HCT116 (cell line): ENCODE results near the gene OSBPL10. TPM values are rescaled to one million over a fixed set of nuclear protein-coding genes. Genes with fewer than 3 reads are reported as not detected.

ENCODE experiments used
- ATAC-seq: fragments of 200-7000 bp; cut with Tn5 transposase; 2 replicates; pipeline ENCODE4 v1.9.1; 2020; ENCODE audit warnings: mild to moderate bottlenecking, moderate library complexity
- BruUV-seq: library from RNA; stranded (reverse); fragments of 400-500 nt; replicated peaks from 2 replicates; lab custom pipeline; 2021; lab: Mats Ljungman, UMichigan
- CTCF ChIA-PET: fragments of 300-600 bp; sonication (Branson Sonifier 250); formaldehyde crosslinking; loops from one replicate; lab custom pipeline; 2021; ENCODE audit warnings: antibody characterized with exemption; lab: Charles Lee
- POLR2A ChIA-PET: fragments of 300-600, 350-600 bp; sonication (Branson Sonifier 250); formaldehyde crosslinking; loops from one replicate; lab custom pipeline; 2021; ENCODE audit warnings: antibody characterized with exemption; lab: Charles Lee
- RAD21 ChIA-PET, 2 experiments: fragments of 300-600 bp; sonication (Branson Sonifier 250); formaldehyde crosslinking; loops; one replicate each; lab custom pipeline; 2023; ENCODE audit warnings: low total read pairs in 2 of 2; ENCODE audit not compliant: uncharacterized antibody in 2 of 2, unreplicated experiment in 2 of 2, low non-redundant PET in 1 of 2; lab: Charles Lee
- DNase-seq: peaks from one replicate; pipeline ENCODE4 v3.0.0-alpha.2; 2010; ENCODE audit warnings: low read depth, low spot score
- H2AFZ ChIP-seq: fragments of 200-600 bp; shearing (Covaris generic), sonication (generic); 2 replicates; pipeline ENCODE4 v1.6.1; 2017; ENCODE audit warnings: low read depth, mixed run types, mixed read lengths, antibody characterized with exemption, low read length; ENCODE audit not compliant: poor library complexity, severe bottlenecking
- H3K27ac ChIP-seq: 2 replicates; pipeline ENCODE4 v1.5.1; 2012; ENCODE audit warnings: low read depth, low read length
- H3K27me3 ChIP-seq: fragments of 200-600 bp; sonication (generic); 2 replicates; pipeline ENCODE4 v1.6.1; 2016; ENCODE audit warnings: mixed run types, low read length, mixed read lengths; ENCODE audit not compliant: insufficient read depth
- H3K36me3 ChIP-seq, 2 experiments: fragments of 200-500 bp in 1 of 2; fragments of 200-600 bp in 1 of 2; sonication (Bioruptor generic) in 1 of 2; sonication (generic) in 1 of 2; 2 replicates each; pipeline versions ENCODE4 v1.5.1 to v1.6.1; 2014 to 2016; ENCODE audit warnings: low read length in 2 of 2, inconsistent platforms in 1 of 2, mixed read lengths in 1 of 2, mixed run types in 1 of 2; ENCODE audit not compliant: insufficient read depth in 2 of 2, control insufficient read depth in 1 of 2
- H3K4me1 ChIP-seq, 2 experiments: fragments of 200-600 bp in 1 of 2; sonication (generic) in 1 of 2; 2 replicates each; pipeline versions ENCODE4 v1.5.1 to v1.6.1; 2012 to 2017; ENCODE audit warnings: low read length in 2 of 2, inconsistent platforms in 1 of 2, mild to moderate bottlenecking in 1 of 2, mixed read lengths in 1 of 2, mixed run types in 1 of 2, moderate library complexity in 1 of 2; ENCODE audit not compliant: insufficient read depth in 2 of 2, control insufficient read depth in 1 of 2
- H3K4me2 ChIP-seq: fragments of 200-600 bp; sonication (generic); 2 replicates; pipeline ENCODE4 v1.6.1; 2017; ENCODE audit warnings: mixed run types, low read length, mixed read lengths
- H3K4me3 ChIP-seq, 2 experiments: fragments of 200-600 bp in 1 of 2; sonication (generic) in 1 of 2; replicated peaks in 1 of 2; 2 replicates each; pipeline ENCODE4 v1.5.1; 2011 to 2016; ENCODE audit warnings: low read length in 2 of 2, control low read depth in 1 of 2, low read depth in 1 of 2, mild to moderate bottlenecking in 1 of 2, mixed read lengths in 1 of 2, mixed run types in 1 of 2
- H3K79me2 ChIP-seq: fragments of 200-600 bp; sonication (generic); 2 replicates; pipeline ENCODE4 v1.6.1; 2017; ENCODE audit warnings: mild to moderate bottlenecking, mixed run types, low read length, moderate library complexity, mixed read lengths; ENCODE audit not compliant: insufficient read depth
- H3K9ac ChIP-seq: fragments of 200-600 bp; sonication (generic); 2 replicates; pipeline ENCODE4 v1.6.1; 2016; ENCODE audit warnings: low read length, mixed read lengths
- H3K9me2 ChIP-seq: fragments of 200-600 bp; sonication (generic), shearing (Covaris generic); 2 replicates; pipeline ENCODE4 v1.6.1; 2017; ENCODE audit warnings: mixed run types, mild to moderate bottlenecking, moderate library complexity; ENCODE audit not compliant: insufficient read depth
- H3K9me3 ChIP-seq, 2 experiments: fragments of 200-500 bp in 1 of 2; fragments of 200-600 bp in 1 of 2; sonication (Bioruptor generic) in 1 of 2; sonication (generic) in 1 of 2; 2 replicates each; pipeline ENCODE4 v1.6.1; 2014 to 2017; ENCODE audit warnings: low read length in 2 of 2, mixed read lengths in 2 of 2, inconsistent platforms in 1 of 2, low read depth in 1 of 2, mild to moderate bottlenecking in 1 of 2, mixed run types in 1 of 2, moderate library complexity in 1 of 2; ENCODE audit not compliant: control insufficient read depth in 1 of 2, insufficient read depth in 1 of 2
- H4K20me1 ChIP-seq: fragments of 200-600 bp; sonication (generic), shearing (Covaris generic); 2 replicates; pipeline ENCODE4 v1.6.1; 2017; ENCODE audit warnings: mixed run types, mild to moderate bottlenecking, moderate library complexity; ENCODE audit not compliant: insufficient read depth
- CBX3 ChIP-seq: IDR thresholded peaks from 2 replicates; pipeline ENCODE4 v1.6.1; 2012; ENCODE audit warnings: low read depth
- CEBPB ChIP-seq: IDR thresholded peaks from 2 replicates; pipeline ENCODE4 v1.6.1; 2012; ENCODE audit warnings: low read depth
- EGR1 ChIP-seq: IDR thresholded peaks from 2 replicates; pipeline ENCODE4 v1.6.1; 2012; ENCODE audit warnings: low read depth
- EZH2phosphoT487 ChIP-seq: fragments of 200-600 bp; IDR thresholded peaks from 2 replicates; pipeline ENCODE4 v1.6.1; 2018; ENCODE audit warnings: antibody characterized with exemption, borderline replicate concordance
- POLR2A ChIP-seq: IDR thresholded peaks from 2 replicates; pipeline ENCODE4 v1.7.0; 2011; ENCODE audit warnings: borderline replicate concordance; ENCODE audit not compliant: insufficient read depth, insufficient read length; ENCODE audit errors: extremely low read depth
- POLR2AphosphoS5 ChIP-seq: IDR thresholded peaks from 2 replicates; pipeline ENCODE4 v1.6.1; 2011; ENCODE audit warnings: mild to moderate bottlenecking, low read depth, low read length, moderate library complexity
- RAD21 ChIP-seq: IDR thresholded peaks from 2 replicates; pipeline ENCODE4 v1.6.1; 2012; ENCODE audit warnings: low read depth, mild to moderate bottlenecking
- SP1 ChIP-seq: IDR thresholded peaks from 2 replicates; pipeline ENCODE4 v1.6.1; 2012; ENCODE audit warnings: low read depth
- SRF ChIP-seq: IDR thresholded peaks from 2 replicates; pipeline ENCODE4 v1.6.1; 2012; ENCODE audit warnings: low read depth
- intact Hi-C: fragments of 100-400 bp; cut with micrococcal nuclease; formaldehyde crosslinking; loops from 2 replicates; pipeline ENCODE4 v1.10.0; 2022
- total RNA-seq: library from RNA; stranded (reverse); gene quantifications from one replicate; pipeline ENCODE4 v1.2.1, GENCODE V29; 2021; ENCODE audit not compliant: unreplicated experiment
- TF ChIP-seq, protein P1 (sequence below): IDR thresholded peaks from 2 replicates; pipeline ENCODE4 v1.6.1; 2011; ENCODE audit warnings: mild to moderate bottlenecking, low read length, moderate library complexity; ENCODE audit not compliant: insufficient replicate concordance; ENCODE audit errors: extremely low read depth

OSBPL10 gene
- total RNA-seq, 1 experiment from 2014 or later = 25.8 TPM

DNA sequence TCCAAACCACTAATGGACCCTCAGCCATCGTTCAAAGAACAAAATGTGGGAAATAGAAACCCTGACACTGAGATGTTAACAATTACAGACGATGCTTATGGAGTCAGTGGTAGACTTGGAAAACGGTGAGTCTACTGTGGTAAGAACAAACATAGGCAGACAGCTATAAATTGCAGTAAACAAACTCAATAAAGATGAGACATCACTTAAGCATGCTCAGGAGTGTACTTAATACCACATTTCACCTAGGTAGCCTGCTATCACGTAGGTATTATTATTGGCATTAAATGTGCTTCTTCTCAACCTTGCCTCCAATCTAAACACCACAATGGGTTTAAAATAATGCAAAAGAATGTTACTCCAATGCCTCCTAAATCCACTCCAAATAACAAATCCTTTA, 2.5 kb downstream of the OSBPL10 start (continued):
- no peak for TF ChIP-seq CEBPB
- no peak for TF ChIP-seq CBX3
- no peak for TF ChIP-seq POLR2AphosphoS5
- no peak for TF ChIP-seq SRF
- TF ChIP-seq, all 23 proteins: peak for 0

DNA sequence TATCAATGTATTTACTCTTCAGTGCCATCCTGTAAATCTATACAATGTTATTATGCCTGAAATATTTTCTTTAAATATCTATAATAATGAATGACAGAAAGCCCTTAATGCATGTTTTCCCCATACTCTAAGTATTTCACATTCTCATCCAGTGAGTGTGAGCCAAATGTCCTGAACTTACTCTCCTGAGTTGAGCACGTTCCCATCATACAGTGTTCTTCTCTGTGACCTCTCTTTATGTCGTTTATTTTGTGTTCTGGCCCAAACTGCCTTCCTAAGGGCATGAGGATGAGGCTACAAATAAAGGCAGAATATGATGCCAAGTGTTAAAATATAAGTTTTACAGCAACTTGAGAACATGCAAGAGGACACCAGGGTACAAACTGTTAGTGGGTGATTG, 3.3 kb downstream of the OSBPL10 start:
- intact Hi-C loops = no loop called here

More for the DNA sequence above, 3.3 kb downstream of the OSBPL10 start:
- ATAC-seq = no peak
- Histone ChIP-seq H3K9me3 (no peaks in the 10 kb centered on the region), H3K9me2 (no peaks in the 10 kb centered on the region), H3K79me2 (peaks cover 51% of the 10 kb centered on the region), H3K27me3 (no peaks in the 10 kb centered on the region), H3K4me3 (no peak overlapping the region), H3K4me2 (no peak overlapping the region), H3K4me1 (peaks cover 9 to 27% of the 10 kb centered on the region in 2 experiments), H3K36me3 (no peaks in the 10 kb centered on the region), H3K9ac (no peak overlapping the region), H4K20me1 (no peaks in the 10 kb centered on the region), H2AFZ (no peak overlapping the region), H3K27ac (no peak overlapping the region)
- no peak for DNase-seq
- TF ChIP-seq RAD21 (no peak), POLR2A (no peak), SP1 (no peak), EZH2phosphoT487 (no peak), EGR1 (no peak)
- TF ChIP-seq, protein P1, sequence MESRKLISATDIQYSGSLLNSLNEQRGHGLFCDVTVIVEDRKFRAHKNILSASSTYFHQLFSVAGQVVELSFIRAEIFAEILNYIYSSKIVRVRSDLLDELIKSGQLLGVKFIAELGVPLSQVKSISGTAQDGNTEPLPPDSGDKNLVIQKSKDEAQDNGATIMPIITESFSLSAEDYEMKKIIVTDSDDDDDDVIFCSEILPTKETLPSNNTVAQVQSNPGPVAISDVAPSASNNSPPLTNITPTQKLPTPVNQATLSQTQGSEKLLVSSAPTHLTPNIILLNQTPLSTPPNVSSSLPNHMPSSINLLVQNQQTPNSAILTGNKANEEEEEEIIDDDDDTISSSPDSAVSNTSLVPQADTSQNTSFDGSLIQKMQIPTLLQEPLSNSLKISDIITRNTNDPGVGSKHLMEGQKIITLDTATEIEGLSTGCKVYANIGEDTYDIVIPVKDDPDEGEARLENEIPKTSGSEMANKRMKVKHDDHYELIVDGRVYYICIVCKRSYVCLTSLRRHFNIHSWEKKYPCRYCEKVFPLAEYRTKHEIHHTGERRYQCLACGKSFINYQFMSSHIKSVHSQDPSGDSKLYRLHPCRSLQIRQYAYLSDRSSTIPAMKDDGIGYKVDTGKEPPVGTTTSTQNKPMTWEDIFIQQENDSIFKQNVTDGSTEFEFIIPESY = no peak
- ChIA-PET CTCF (no interaction called here), RAD21 (no interaction called here), POLR2A (no interaction called here)
- BruUV-seq = no TSS peak
